Measurements from ENCODE around the gene PLA2G2A. TPM values are rescaled to one million over a fixed set of nuclear protein-coding genes. Genes with fewer than 3 reads are reported as not detected.

The PLA2G2A gene
- total RNA-seq, 2 experiments from 2014 or later = not detected

Other genes starting within 250 kb of the PLA2G2A start
- 10 to 100 TPM; 13.2 to 15.6 TPM for gene TMCO4, start 179.7 kb downstream of the PLA2G2A start, total RNA-seq
- not detected for gene RNF186, start 164.3 kb downstream of the PLA2G2A start, total RNA-seq
- gene OTUD3, start 97.2 kb downstream of the PLA2G2A start, total RNA-seq = 1 to 10 TPM; 6.6 to 9.2 TPM
- not detected for gene PLA2G2E, start 56.0 kb downstream of the PLA2G2A start, total RNA-seq
- gene PLA2G5, start 90.6 kb upstream of the PLA2G2A start, total RNA-seq = not detected
- gene PLA2G2D, start 139.9 kb upstream of the PLA2G2A start, total RNA-seq = not detected
- not detected for gene PLA2G2F, start 159.7 kb upstream of the PLA2G2A start, total RNA-seq
- gene UBXN10, start 206.5 kb upstream of the PLA2G2A start, total RNA-seq = under 1 TPM; 0.41 to 0.63 TPM
- under 1 TPM; 0.43 to 0.58 TPM for gene PLA2G2C, start 206.9 kb upstream of the PLA2G2A start, total RNA-seq

All from activated CD4-positive, alpha-beta T cell treated with anti-CD3 and anti-CD28 coated beads for 36 hours (primary cell).